ENCODE measurements around the gene ERCC2.

DNA sequence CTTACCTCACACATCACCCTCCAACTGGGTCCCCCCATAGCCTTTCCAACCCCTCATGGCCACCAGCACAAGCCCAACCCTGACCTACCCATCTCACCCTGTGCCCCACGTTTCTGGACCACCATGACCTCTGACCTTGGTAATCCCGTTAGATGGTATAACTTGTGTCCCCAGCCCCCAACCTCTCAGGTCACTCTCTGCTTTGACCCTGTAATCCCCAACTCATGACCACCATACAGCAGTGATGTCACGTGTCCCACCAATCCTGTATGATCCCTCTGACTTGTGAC lies 21.3 kb downstream of the ERCC2 start:
- TF ChIP-seq, protein P1, sequence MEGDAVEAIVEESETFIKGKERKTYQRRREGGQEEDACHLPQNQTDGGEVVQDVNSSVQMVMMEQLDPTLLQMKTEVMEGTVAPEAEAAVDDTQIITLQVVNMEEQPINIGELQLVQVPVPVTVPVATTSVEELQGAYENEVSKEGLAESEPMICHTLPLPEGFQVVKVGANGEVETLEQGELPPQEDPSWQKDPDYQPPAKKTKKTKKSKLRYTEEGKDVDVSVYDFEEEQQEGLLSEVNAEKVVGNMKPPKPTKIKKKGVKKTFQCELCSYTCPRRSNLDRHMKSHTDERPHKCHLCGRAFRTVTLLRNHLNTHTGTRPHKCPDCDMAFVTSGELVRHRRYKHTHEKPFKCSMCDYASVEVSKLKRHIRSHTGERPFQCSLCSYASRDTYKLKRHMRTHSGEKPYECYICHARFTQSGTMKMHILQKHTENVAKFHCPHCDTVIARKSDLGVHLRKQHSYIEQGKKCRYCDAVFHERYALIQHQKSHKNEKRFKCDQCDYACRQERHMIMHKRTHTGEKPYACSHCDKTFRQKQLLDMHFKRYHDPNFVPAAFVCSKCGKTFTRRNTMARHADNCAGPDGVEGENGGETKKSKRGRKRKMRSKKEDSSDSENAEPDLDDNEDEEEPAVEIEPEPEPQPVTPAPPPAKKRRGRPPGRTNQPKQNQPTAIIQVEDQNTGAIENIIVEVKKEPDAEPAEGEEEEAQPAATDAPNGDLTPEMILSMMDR (IDR thresholded peaks at IDR 0.05; ENCODE audit: insufficient read depth, low read depth, low read length): no peak
- TF ChIP-seq EZH2 (IDR thresholded peaks at IDR 0.05; ENCODE audit: insufficient read depth, low read length): no peak
